Left renal pelvis (tissue), 4 donors: ENCODE measurements around the gene OBSL1. TPM values are rescaled to one million over a fixed set of nuclear protein-coding genes. Genes with fewer than 3 reads are reported as not detected.

Source experiments
- DNase-seq, 4 donors: peaks; one replicate each; pipeline ENCODE4 v3.0.0-alpha.2; 2013; ENCODE audit warnings: low read depth in 4 of 4, low spot score in 3 of 4
- polyA plus RNA-seq, 4 donors: library from polyadenylated mRNA; unstranded; fragments of 120-200 nt; gene quantifications; one replicate each; pipeline ENCODE4 v1.2.1, GENCODE V29; 2013; ENCODE audit not compliant: insufficient read length in 4 of 4

Gene OBSL1
- polyA plus RNA-seq = 100 to 1,000 TPM; 104 to 200 (median 132) TPM

GRCh38 chr2:219571311-219572236 lies at the start of gene OBSL1:
TSS of gene OBSL1 (minus strand) at chr2:219571539. CDS start at chr2:219571232, 307 bp downstream.
- DNase-seq = peak in 2 of 4 donors; percentile 66 to 83

GRCh38 chr2:219620546-219620945 lies 49.2 kb upstream of the OBSL1 start:
- DNase-seq = no peak

GRCh38 chr2:219619235-219619634 lies 47.9 kb upstream of the OBSL1 start:
- DNase-seq = no peak

GRCh38 chr2:219618733-219619122 lies 47.4 kb upstream of the OBSL1 start:
- DNase-seq = no peak

GRCh38 chr2:219616550-219616949 lies 45.2 kb upstream of the OBSL1 start:
- DNase-seq = no peak

GRCh38 chr2:219615894-219616293 lies 44.6 kb upstream of the OBSL1 start:
- DNase-seq = no peak

GRCh38 chr2:219615036-219615435 lies 43.7 kb upstream of the OBSL1 start:
- DNase-seq = no peak

GRCh38 chr2:219614076-219614860 lies 42.9 kb upstream of the OBSL1 start:
- no peak for DNase-seq

- no peak for DNase-seq
Observed at GRCh38 chr2:219613461-219614070, 42.2 kb upstream of the OBSL1 start.

GRCh38 chr2:219612577-219613286 lies 41.4 kb upstream of the OBSL1 start:
- DNase-seq = no peak

- no peak for DNase-seq
Observed at GRCh38 chr2:219611866-219612576, 40.7 kb upstream of the OBSL1 start.

GRCh38 chr2:219611306-219611705 lies 40.0 kb upstream of the OBSL1 start:
- DNase-seq = no peak

GRCh38 chr2:219609149-219609750 lies 37.9 kb upstream of the OBSL1 start:
- no peak for DNase-seq

- DNase-seq = no peak
Observed at GRCh38 chr2:219608399-219608964, 37.1 kb upstream of the OBSL1 start.

- DNase-seq = no peak
Observed at GRCh38 chr2:219607931-219608330, 36.6 kb upstream of the OBSL1 start.

GRCh38 chr2:219605607-219605954 lies 34.2 kb upstream of the OBSL1 start:
- no peak for DNase-seq

- no peak for DNase-seq
Observed at GRCh38 chr2:219603771-219604170, 32.4 kb upstream of the OBSL1 start.

- no peak for DNase-seq
Observed at GRCh38 chr2:219598308-219599078, 27.2 kb upstream of the OBSL1 start.
